HL-60/S4 treated with phorbol 12-myristate 13-acetate at 8.2 ng/mL for 4 days and 3 days (cell line): ENCODE data around the gene CYP11A1.

ENCODE experiments used
- in situ Hi-C: fragments of 300-500 bp; cut with MboI; formaldehyde crosslinking; loops from 2 replicates; pipeline ENCODE4 v1.15.0; 2022; ENCODE audit warnings: low sequenced_read_pairs

The CYP11A1 gene

DNA sequence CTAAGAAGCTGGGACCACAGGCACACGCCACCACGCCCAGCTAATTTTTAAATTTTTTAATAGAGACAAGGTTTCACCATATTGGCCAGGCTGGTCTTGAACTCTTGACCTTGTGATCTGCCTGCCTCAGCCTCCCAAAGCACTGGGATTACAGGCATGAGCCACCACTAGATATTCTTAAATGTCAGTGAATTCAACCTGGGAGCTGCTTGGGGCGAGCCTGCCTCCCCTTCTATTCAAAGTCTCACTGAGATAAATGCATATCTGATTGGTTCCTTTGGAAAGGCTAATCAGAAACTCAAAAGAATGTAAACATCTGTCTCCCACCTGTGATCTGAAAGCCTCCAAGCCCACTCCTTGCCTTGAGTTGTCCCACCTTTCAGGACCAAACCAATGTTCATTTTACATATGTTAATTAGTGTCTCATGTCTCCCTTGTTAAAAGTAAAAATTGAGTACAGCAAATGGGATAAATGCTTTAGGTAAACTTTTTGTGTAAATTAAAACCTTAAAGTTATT, 15.0 kb downstream of the CYP11A1 start:
- in situ Hi-C loops = no loop called here

DNA sequence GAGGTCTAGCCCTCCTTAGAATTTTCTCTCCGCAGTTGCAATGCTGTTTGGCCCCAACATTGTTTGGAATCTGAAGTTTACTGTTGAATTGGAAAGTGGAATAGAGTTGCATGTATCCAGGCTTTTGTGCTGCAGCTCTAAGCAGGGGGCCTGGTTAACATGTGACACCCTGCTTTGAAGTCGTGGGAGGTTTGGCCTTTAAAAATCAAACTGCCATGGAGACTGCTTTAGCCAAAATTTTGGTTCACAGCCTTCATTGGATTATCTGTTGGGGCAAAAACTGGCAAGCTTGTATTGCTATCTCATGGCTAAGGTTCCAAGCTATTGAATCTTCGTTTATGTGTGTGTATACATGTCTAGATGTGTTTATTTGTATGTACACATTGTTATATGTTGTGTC, 15.8 kb downstream of the CYP11A1 start:
- in situ Hi-C loops = no loop called here

DNA sequence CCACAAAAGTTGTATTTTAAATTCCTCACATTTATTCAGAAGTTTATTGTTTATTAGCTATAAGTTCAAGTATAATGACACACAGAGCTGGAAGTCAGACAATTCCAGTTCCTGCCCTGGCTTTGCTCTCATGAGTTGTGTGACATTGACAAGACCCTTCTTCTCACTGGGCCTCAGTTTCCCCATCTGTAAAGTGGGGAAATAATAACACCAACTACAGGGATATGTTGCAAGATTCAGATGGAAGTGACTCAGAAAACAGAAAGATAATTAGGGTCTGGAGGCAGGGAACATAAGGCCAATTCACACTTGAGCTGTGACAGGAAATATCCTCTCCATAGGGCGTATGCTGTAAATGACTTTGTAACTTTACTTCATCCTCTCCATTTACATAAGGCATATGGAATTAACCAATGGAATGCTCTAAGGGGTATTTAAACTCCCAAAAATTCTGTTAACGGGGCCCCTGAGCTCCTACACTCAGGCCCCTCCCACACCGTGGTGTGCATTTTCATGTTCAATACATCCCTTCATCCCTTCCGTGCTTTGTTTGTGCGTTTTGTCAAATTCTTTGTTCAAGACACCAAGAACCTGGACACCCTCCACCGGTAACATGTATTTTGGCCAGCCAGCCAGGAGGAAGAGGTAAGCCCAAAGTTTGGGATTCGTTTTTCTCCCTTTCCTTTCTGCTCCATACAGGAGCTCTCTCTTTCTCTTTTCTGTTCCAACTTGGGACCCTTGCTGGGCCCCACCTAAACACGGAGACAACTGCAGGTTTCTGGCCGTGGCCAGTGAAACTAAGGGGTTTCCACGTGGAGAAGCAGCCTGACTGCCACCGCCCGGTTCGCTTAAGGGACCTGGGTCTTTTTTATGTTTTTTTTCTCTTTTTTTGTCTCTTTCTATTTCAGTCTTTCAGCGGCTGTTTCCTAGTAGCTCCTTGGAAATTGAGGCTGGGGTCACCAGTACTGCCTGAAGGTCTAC, 16.9 kb downstream of the CYP11A1 start:
- in situ Hi-C loops = no loop called here

DNA sequence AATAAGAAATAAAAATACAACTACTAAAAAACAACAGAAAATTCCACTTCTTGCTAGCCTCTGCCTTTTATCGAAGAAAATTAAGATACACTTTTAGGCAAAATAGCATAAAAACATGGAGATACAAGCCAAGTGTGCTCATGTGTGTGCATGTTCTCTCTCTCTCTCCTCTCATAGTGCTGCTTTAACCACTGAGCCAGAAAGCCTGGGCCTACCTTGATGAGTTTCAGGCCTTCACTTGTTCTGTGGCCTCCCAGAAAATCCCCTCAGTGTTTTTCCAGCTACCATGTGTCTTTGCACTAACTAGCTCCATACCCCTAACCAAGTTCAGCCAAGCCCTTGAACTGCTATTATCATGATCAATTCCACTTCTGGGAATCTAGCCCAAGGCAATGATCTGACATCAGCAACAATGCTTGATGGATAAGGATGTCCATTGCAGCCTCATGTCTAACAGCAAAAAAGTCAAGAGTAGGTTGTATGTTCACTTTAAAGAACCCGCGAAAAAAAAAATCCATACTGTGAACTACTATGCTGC, 18.1 kb downstream of the CYP11A1 start:
- in situ Hi-C loops = no loop called here

DNA sequence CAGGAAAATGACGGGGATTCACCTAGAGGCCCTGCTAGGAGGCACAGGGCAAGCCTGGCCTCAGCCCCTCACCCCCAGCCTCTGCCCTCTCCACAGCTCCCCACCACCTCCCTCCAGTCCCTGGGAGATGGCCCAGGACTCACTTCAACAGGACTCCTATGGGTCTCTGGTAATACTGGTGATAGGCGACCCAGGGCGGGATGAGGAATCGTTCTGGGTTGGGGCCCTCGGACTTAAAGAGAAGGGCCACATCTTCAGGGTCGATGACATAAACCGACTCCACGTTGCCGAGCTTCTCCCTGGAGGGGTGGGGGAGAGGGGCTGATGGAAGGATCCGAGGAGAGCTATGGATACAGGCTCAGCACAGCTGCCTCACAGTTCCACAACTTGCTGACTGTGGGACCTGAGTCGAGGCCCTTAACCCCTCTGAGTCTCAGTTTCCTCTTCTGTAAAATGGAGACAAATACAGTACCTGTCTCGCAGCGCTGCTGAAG, 19.6 kb downstream of the CYP11A1 start:
- in situ Hi-C loops = no loop called here

DNA sequence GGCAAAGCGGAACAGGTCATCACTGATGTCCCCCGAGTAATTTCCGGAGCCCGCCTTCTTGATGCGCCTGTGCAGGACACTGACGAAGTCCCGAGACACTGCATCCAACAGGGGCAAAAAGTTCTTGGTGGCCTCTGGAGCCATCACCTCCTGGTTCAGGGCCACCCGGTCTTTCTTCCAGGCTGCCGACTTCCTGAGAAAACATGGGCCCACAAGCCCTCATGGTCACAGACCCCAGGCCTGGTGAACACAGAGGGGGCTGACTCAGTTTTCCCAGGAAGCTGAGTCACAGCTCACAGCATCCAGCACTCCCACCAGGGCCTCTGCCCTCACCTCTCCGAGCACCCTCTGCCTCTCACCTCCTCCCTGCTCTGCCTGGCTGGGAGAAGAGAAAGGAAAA, 22.4 kb downstream of the CYP11A1 start:
- in situ Hi-C loops = no loop called here

DNA sequence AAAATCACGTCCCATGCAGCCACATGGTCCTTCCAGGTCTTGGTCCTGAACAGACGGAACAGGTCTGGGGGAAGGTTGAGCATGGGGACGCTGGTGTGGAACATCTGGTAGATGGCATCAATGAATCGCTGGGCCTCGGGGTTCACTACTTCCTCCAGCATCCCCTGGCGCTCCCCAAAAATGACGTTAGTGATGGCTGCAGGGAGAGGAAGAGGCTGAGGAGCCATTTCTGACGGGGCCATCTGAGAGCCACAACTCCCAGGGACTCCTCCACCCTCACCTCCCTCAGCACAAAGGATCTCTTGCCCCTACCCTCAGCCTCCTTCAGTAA, 23.7 kb downstream of the CYP11A1 start:
- in situ Hi-C loops = no loop called here

DNA sequence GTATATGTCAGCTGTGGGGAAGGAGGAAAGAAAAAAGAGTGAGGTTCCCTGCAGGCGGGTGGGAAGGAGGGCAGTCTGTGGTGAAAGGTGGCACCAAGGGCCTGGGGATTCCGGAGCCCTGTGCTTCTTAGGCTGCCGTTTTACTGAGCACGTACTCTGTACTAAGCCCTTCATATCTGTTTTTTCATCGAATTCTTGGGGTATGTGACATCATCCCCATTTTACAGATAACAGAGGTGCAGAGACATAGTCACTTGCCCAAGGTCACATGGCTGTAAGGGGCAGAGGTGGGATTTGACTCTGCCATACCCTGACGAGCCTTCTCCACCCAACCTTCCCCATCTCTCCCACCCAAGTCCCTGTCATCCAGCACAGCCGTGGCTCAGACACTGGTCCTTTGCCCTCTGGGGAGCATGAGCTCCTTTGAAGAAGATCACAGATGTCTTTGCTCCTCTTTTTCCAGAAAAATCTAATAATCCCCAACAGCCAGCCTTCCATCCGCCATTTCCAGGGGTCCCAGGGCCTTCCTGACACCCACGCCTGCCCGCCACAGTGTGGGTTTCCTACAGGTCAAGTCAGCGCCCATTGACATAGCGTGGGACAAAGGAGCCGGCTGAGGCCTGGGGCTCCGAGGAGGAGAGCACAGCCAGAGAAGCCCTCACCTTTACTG, 24.2 kb downstream of the CYP11A1 start:
- in situ Hi-C loops = no loop called here

DNA sequence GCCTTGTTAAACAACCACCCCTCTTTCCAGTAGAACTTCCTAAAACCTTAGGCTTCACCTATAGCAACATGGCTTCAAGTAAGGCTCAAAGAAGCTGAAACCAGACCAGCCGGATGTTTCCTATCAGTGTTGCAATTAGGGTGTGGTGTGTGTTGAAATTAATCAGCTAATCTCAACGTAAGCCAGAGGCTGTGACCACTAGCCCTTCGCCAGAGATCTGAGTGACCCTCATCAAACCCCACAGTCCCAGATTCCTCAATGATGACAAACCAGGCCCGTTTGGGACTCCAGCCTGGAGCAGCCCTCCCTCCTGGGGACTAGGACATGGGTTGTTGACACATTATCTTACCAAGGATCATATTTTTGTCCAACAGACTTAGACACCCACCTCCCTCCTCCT, 27.3 kb downstream of the CYP11A1 start:
- in situ Hi-C loops = no loop called here

DNA sequence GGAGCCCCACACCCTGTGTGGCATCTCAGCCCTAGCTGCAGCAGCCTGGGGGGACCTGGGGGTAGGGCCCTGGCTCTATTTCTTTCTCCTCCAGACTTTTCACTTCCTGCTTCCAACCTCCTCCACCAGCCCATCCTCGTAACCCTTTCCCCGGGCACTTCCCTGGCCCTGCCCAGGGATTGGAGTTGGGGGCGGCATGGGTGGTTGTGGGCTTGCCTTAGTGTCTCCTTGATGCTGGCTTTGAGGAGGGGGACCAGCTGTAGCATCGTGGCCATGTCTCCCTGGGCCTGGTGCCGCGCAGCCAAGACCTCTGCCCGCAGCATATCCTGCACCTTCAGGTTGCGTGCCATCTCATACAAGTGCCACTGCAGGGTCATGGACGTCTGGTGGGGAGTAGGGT, 28.1 kb downstream of the CYP11A1 start:
- in situ Hi-C loops = no loop called here

DNA sequence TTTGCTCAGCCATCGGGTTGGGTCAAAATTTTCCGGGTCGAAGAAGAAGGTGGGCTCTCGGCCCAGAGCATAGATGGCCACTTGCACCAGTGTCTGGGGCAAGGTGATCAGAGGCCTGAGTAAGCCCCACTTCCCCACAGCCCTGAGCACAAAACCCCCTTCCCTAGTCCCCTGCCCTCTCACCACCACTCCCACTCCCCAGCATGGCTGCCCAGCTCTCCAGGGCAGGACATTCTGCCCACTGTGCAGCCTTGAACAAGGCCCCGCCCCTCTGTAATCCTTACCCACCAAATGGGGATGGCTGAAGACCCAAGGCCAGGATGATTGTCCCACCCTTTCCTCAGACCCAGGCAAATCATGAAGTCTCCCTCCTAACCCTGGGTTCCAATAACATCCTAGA, 28.8 kb downstream of the CYP11A1 start:
- in situ Hi-C loops = no loop called here

DNA sequence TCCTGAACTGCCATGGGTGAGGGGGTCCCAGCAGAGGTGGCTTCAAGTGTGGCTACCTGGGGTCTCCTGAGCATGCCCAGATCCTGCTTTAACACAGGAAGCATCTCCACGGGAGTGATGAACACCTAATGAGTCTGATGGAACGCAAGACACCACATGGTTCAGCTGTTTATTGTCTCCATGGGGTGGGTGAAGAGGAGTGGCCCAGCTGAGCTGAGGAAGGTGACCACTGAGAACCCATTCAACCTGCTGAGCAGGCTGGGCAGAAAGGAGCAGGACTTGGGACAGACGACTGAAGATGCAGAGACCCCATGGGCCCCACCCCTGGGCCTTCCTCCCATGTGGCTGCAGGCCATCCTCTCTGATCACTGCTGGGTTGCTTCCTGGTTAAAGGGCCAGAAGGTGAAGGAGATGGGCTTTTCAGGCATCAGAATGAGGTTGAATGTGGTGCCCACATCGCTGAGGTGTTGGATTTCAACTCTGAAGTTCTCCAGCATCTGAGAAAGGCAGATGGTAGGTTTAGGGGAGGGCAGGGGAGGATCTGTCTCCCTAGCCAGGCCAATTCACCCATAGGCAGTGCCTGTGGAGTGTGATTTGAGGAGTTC, 29.7 kb downstream of the CYP11A1 start:
- in situ Hi-C loops = no loop called here

DNA sequence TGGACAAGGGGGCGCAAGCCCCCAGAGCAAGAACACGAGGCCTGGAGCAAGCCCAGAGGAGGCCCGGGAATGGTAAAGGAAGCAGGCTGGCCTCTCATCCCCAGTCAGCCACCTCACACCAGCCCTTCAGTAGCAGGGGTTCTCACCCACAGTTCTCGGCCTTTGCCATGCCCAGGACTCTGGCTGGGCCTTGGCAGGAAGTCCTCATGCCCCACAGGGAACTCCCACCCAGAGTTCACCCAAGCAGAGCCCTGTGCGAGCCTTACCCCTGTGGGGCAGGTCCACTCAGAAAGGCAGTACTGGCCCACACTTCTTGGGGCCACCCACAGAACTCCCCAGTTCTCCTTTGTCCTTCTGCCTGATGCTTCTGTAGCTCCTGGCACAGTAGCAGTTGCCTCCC, 30.3 kb downstream of the CYP11A1 start:
- in situ Hi-C loops = no loop called here

DNA sequence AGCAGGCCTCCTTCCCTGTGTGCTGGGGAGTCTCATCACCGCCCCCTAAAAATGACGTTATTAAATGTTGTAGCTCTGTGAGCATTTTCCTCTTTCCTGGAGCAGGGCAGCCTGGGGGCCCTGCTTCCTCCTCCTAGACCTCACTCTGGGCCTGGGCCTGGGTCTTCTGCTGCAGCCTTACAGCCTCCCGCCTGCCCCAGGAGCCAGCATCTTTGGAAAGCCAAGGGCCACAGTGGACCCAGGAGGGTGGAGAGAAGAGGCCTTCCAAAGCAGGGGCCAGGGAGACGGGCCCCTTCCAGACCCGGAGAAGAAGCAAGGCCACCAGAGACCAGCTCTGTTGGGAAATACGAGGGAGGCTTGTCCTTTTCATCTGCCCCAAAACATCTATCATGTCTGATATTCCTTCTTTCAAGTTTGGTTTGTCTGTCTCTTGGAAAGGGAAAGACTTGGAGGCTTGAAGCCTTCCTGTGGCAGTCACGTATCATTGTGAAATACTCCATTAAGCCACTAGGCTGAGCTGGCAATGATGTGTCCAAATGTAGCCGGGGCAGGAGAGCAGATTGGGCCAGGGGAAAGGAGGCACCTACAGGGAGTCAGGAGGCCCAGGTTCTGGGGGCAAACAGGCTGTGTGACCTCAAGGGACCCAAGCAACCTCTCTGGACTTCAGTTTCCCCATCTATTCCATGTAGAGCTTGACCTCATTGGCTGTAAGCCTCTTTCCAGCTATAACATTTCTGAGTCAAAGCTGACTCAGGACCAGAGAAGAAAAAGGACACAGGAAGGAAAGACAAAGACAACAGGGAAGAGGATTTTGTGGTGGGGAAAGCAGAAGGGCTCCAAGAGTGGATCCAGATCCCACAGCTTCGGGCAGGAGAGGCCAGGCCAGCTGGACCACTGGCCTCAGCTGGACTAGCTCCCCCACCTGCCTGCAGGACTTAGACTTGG, 31.1 kb downstream of the CYP11A1 start:
- in situ Hi-C loops = no loop called here

DNA sequence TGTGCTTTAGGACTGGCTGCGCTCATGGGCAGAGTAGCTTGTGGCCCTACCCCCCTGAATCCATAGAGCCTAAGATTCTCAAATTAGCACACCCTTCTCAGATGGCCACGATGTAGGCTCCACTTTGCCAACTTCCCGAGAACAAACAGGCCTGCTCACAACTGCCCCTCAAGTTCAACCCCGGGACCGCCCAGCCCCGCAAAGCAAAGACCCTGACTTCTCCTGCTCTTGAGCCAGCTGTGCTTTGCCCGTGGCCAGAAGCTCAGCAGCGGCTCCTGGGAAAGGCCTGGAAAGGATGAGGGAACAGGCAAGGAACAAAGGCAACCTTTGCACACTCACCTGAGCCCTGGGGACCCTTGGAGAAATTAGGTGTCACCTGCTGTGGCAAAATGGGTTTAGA, 32.0 kb downstream of the CYP11A1 start:
- in situ Hi-C loops = no loop called here

DNA sequence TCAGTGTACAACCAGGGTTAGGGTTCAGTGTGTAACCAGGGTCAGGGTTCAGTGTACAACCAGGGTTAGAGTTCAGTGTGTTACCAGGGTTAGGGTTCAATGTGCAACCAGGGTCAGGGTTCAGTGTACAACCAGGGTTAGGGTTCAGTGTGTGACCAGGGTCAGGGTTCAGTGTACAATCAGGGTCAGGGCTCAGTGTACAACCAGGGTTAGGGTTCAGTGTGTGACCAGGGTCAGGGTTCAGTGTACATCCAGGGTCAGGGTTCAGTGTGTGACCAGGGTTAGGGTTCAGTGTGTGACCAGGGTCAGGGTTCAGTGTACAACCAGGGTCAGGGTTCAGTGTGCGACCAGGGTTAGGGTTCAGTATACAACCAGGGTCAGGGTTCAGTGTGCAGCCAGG, 33.3 kb downstream of the CYP11A1 start:
- in situ Hi-C loops = no loop called here

DNA sequence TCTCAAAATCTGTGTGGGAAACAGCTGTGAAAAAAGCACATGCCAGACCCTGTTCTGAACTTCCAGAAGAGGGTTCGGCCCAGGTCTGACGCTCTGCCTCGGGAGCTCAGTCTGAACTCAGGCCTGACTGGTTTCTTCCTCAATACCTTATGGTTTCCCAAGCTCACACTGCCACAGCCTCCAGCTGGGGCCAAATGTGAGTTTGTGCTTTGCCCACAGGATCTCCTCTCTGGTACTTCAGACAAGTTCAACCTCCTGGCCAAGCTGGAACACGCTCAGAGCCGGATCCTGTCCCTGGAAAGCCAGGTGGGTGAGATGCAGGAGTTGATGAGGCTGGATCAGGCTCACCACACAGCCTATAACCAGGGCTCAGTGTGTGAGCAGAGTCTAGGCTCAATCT, 33.8 kb downstream of the CYP11A1 start:
- in situ Hi-C loops = no loop called here

DNA sequence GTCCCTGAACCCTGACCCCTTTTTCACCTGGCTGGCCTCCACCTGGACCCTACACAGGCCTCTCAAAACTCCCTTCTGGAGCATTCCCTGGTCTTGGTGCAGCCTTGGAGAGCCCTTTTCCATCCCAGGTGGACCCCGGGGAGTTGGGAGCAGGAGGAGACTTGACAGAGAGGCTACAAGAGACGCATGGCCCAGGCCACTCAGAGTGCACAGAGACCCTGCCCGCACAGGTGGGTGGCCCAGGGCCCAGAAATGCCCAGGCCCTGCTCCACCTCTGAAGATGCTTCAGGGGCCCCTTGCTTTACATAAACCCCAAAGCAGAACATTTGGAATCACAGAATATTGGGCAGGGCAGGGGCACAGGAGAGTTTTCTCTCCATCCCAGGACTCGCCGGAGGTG, 34.4 kb downstream of the CYP11A1 start:
- in situ Hi-C loops = no loop called here

DNA sequence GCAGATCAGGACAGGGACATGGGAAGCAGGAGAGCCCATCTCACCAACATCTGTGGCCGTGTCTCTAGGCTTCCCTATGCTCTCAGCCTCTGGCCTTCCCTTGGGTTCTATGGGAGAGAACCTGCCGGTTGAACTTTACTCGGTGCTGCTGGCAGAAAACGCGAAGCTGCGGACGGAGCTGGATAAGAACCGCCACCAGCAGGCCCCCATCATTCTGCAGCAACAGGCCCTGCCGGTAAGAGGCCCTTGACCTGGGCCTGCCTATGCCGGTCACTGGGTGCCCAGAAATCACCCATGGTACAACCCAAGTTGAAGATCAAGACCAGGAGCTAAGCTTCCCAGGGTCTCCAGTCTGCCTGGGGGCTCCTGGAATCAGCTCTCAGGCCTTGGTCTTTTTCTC, 34.8 kb downstream of the CYP11A1 start:
- in situ Hi-C loops = no loop called here

DNA sequence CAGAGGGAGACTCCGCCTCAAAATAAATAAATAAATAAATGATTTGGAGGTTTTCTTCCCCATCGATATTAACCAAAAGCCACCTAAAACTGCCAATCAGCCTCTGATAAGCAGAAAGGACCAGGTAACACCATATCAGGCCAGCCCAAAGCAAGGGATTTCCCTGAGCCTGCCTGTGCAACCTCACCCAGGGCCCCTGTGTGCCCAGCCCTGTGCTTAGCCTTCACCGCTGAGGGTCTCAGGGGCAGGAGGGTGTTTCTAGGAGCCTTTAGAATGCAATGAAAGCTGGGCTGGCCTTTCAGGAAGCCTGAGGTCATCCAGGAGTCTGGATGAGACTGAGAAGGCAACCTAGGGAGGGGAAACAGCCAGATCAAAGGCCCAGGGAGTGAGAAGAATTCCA, 35.4 kb downstream of the CYP11A1 start:
- in situ Hi-C loops = no loop called here
